GM21786 (cell line): ENCODE measurements around the gene BRD3.

Experiments
- ATAC-seq: cut with Tn5 transposase; IDR thresholded peaks from one replicate; pipeline ENCODE4 v1.9.1; 2021; ENCODE audit not compliant: unreplicated experiment

The BRD3 gene

DNA sequence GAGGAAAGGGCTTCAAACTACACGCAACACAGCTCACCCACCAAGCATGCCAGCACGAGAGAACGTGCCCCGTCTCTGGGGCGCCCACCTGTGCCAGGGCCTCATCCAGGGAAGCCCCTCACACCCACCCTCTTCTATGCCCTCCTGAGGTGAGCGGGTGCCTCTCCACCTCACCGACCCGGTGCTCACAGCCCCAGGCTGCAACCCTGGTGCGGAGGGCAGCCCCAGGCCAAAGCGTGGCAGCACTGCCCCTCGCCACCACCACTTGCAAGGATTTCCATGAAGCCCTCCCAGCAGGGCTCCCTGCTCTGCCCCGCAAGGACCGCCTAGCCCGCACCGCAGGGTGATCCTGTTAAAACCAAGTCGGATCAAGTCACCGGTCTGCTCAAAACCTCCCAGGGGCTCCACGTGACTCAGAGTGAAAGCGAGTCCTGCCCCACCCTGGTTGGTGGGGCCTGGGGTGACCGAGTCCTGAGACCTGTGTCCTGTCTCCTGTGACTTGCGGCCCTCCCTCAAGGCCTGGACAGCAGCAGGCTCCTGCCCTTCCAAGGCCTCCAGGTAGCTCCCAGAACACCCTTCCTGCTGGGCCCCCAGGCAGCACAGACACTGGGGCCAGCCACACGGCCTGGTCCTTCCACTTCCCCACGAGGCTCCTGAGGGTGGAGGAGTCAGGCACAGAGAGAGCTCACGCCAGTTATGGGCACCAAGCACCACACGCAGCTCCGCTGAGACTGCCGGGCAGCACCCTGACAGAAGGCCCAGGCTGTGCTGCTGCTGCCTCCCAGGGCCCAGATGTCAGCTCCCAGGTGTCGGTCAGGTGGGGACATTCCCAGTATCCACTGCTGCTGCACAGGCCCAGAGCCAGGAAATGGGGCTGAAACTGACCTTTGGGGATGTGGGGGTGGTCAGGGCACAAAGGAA, 12.7 kb downstream of the BRD3 start:
- ATAC-seq: no peak

DNA sequence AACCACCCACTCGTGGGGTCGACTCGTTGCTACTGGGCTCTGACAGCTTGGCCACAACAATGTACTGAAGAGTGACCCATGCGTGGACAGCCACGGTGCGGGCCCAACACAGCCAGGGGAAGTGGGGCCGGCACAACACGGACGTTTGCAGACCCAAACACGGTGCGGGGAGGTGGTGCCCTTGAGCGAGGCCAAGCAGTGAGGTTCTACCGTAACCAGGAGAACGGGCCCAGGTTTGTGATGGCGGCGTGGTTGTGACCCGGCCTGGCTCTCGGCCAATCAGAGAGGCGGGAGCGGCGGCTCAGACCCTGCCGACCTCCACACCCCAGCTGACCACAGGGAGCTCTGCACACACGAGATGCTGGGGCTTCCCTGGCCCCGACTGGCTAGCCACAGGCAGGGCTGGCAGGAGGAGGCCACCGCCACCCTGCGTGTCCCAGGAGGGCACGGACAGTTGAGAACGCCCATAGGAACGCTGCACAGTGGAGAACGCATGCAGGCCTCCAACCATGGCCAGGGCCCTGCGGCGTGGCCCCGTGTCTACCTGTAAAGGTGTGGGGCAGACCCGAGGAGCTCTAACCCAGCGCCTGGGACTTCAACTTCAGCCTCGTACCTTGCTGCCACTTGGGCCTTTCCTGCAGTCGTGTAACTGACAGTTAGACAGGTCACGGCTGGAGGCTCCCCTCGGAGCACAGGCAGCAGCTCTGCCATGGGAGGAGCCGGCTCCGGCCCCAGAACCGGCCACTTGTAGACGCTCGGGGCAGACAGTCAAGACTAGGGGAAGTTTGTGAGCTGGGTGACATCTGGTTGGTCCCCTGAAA, 13.7 kb downstream of the BRD3 start:
- no peak for ATAC-seq

DNA sequence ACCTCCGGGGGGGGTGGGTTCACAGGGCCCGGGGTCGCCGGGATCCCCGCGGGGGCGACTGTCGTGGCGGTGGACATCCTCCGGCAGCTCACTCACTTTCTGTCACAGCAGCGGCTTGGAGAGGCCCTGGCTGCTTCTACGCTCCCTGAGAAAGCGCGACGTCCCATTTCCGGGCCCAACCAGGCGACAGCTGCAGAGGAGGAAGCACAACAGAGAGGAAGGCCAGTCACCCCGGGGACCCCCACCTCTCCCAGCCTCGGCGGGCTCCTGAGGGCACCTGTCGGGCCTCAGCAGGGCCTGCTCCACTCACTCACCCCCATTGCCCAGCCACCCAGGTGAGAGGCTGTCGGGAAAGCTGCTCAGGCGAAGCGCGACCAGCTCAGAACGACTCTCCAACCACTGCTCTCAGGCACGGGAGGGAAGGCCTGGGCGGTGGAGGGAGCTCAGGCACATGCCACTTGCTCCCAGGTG, 14.4 kb downstream of the BRD3 start:
- ATAC-seq: no peak

DNA sequence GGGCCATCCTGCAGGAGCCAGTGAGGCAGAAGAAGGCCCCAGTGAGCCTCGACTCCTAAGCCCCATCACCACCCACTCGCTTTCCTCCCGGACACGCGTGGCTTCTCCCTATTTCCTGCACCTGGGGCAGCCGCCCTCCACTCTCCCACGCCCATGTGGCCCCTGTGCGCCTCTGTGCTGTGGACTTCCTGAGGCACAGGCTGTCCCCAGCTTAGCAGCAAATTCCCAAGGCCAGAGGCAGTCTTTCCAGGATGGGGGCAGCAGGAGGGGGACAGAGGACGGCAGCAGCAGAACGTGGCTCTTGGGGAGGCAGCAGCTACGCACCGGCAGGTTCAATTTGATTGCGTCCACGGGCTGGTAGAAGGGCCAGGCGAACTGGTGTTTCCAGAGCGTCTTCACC, 14.9 kb downstream of the BRD3 start:
- ATAC-seq: no peak

DNA sequence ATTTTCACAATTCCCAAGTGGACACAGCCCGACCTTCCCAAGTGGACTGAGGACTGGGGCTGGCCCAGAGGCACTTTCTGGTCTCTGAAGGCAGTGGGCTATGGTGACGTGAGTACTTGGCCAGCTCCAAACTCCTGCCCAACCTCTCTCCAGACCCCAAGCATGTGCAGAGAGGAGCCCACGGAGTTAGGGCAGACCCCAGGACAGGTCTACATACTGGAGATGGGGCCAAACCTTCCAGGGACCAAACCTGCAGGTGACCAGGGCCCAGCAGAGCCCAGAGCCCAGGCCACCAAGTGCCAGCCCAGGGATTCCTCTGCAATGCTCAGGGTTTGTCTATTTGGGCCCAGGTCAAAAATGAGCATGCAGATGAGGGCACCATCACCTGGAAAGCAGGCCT, 15.3 kb downstream of the BRD3 start:
- no peak for ATAC-seq

DNA sequence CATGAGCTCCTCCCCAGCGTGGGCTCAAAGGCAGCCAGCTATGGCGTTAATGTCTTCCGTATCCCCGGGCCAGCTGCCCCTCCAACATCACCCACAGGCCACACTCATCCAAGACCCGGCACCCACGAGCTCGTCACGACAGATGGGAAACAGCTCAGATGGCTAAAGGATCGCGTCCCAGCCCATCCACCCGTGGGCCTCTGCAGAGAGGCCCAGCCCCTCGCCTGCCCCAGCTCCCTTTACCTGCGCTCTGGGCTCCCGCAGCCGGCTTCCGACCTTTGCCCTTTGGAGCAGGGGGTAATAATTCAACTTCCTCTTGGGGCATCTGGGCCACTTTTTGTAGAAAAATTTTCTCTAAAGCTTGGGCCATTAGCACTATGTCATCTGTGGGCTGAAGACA, 16.5 kb downstream of the BRD3 start:
- ATAC-seq: no peak

DNA sequence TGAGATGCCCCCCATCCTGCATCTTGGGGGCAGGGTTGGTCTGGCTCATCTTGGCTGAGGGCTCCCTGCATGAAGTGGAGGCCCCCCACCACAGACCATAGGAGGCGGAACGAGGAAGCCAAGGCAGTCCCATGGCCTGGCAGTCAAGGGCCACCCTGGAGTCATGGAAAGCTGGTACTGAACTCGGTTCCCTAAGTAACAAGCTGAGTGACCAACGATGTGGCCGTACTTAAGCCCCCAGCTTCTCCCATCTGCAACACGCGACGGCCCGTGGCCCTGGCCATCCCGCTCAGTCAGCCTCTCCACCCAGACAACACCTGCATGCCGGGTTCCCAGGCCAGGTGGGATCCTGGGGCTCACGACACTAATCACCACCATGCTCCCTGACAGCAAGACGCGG, 17.1 kb downstream of the BRD3 start:
- ATAC-seq: no peak

DNA sequence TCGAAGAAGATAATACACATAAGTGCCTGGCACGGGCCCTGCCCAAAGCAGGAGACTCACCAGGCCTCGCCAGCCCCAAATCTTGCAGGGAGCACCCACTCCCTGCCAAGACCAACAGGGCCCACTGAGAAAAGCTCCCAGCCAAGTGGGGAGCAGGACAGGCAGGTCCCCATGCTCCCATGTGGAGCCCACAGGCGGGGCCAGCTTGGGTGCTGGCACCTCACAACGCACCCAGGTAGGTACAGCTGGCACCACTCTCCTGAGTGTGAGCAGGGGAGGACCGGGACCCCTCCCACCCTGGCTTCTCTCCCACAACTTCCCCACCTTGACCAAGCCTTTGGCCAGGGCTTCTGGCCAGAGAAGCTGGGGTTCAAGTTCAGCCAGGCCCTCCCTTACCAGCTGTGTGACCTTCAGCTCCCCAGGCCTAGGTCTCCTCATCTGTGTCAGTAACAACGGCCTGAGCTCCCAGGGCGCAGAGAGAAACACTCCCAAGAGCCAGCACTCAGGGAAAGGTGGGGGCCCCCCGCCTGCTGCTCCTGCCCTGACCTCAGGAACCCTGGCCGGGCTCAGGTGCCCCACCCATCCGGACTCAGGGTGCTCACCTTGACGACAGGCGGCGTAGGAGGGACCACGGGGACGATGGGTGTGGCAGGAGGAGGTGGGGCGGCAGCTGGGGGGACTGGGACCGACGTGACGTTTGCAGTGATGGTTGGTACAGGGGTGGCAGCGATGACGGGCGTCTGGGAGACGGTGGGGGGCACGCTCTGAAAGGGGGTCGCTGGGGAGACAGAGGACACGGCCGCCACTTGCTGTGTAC, 17.8 kb downstream of the BRD3 start:
- ATAC-seq: no peak

DNA sequence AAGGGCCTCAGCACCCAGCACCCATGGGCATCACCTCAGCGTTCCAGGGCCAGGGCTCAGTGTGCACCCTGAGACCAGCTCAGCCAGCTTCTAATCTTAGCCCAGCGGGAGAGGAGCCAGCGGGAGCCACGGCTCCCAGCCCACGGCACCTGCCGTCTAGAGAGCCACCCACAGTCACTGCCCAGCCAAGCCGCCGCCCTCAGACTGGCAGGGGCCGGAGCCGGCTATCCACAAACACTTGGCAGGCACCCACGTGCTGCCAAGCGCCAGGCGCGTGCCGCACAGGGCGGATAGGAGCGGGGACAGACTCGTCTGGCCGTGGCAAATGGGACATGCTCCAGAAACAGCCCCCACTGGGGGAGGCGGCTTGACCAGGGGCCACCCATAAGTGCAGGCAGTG, 18.6 kb downstream of the BRD3 start:
- no peak for ATAC-seq

DNA sequence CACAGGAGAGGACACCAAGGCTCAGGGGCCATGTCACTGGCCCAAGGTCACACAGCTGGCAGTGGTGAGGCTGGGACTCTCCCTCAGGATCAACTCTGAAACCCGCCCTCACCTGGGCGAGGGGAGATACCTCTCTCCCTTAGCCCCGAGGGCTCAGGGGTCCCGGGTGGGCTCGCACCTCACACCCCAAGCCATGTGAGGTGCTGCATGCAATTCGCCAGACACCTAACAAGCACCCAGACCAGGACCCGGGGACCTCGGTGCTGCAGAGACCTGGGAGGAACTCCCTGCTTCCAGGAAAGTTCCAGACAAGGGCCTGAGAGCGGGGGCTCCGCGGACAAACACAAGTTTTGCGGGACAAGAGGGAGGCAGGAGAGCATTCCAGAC, 19.3 kb downstream of the BRD3 start:
- ATAC-seq: no peak

DNA sequence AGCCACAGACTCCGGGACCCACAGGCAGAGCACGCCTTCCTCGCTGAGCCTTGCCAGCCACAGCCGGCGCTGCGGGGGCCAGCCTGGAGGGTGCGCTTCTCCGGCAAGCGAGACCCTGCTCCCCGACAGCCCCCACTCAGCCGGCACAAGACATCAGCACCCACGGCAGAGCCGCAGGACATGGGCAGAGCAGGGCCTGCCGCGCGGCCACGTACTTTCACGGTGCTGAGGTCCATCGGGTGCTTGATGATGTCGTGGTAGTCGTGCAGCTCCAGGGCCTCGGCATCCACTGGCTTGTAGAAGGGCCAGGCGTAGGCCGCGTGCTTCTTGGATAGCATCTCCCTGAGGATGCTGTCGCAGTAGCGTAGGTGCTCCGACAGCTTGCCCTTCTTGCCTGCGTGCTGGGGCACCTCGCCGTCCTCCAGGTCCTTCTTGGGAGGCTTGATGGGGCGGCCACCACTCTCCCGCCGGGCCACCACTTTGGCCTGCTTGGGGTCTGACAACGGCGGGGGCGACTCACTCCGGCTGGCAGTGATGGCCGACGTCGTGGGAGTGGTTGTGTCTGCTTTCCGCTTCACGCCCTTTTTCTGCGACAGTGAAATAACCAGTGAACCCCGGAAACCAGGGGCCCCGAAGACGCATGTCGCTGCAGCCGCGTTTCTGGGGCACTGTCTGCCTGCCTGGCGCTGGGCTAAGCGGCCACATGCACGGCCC, 19.8 kb downstream of the BRD3 start:
- no peak for ATAC-seq

DNA sequence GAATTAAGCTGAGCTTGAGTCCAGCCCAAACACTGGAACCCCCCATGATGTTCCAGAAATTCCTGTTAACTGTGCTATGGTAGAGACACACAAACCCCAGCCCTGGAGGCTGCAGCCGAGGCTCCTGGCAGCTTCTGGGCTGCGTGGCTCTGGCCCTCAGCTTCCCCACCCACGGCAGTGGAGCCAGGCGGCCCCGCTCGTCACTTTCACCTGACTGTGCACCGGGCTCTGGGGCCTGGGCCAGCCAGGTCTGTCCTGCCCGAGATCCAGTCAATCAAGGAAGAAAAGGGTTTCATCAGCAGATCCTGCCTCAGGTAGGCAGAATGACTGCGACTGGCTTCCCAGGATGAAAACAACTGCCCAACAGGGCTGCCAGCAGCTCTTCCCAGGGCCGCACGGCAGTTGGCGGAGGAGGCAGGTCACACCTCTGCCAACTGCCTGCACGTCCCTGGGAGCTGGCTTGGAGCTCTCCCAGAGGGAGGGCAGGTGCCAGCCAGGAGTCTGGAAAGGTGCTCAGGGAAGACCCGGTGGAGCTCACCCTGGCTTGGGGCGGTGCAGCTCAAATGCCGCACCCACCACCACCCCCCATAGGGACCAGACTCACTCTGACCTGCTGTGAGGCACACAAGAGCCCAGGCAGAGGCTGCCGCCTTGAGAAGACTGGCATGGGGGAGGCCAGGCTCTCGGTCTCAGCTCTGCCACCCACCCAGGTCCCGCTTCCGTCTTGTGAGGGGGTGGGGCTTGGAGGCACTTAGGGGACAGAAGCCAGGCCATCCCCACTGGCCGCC, 20.7 kb downstream of the BRD3 start:
- ATAC-seq: no peak

DNA sequence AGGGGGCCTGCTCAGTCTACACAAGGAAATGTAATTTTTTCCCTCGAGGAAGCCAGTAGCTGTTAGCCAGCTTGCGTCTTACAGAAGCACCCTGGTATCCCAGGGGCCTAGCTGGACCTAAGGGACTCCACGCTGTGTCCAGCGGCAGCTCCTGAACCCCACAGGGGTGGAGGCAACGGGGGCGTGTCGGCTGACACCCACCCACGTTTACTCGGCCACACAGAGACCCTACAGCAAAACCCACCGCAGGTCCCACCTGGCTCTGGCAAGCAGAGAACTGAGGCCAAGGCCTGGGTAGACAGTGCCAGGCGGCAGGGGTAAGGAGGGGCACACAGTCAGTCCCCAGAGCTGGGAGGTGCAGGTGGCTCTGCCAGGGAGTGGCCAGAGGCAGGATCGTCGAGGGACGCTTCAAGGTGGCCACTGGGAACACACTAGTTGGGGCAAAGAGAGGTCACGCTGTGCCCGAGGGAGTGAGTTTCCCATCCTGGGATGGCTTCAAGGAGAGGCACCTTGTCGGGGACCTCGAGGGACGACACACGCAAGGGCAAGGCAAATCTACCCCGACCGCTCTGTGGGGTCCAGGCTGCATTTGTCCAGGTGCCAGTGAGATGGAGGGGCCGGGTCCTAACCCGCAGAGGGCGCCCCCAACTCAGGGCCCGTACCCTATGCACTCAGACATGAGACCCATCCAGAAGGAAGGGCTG, 21.8 kb downstream of the BRD3 start:
- no peak for ATAC-seq

DNA sequence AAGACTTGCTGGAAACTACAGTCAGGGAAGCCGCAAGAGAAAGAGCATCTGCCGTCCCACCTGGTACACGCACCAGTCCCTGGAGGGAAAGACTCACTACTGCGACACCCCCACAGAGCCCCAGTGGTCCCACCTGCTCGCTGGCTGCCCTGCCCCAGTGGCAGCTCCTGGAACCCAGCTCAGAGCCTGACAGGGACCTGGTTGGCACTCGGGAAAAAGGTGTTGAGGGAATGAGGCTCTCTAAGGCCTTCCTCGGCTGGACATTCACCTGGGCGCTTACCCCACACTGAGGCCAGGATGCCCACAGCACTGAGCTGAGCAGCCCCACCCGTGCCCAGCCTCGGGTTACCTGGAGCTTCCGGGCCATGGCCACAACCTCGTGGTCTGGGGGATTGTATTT, 22.9 kb downstream of the BRD3 start:
- ATAC-seq: no peak

DNA sequence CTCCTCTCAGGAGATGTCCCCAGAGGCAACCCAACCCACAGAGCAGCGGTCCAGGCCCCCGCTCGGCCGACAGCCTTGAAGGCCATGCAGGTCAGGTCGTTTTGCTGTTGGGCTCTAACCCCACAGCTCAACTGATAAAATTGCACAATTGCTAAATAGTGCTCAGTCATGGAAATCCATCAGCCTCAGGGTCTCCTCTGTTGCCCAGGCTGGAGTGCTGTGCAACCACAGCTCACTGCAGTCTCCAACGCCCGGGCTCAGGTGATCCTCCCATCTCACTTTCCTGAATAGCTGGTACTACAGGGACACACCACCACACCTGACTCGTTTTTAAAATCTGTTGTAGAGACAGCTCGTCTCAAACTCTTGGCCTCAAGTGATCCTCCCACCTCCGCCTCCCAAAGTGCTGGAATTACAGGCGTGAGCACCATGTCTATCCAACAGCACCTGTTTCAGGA, 24.3 kb downstream of the BRD3 start:
- no peak for ATAC-seq

DNA sequence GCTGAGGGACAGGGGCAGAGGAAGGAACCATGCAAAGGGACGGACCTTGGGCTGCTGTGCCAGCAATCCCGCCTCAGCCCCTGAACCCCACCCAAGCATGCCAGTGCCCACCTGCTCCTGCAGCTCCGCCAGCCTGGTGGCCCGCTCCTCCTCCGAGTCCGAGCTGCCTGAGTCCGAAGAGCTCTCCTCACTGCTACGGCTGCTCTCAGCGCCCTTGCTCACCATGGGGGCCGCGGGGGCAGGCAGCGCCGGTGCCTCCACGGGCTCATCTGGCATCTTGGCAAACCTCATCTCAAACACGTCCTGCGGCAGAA, 26.2 kb downstream of the BRD3 start:
- ATAC-seq: no peak

DNA sequence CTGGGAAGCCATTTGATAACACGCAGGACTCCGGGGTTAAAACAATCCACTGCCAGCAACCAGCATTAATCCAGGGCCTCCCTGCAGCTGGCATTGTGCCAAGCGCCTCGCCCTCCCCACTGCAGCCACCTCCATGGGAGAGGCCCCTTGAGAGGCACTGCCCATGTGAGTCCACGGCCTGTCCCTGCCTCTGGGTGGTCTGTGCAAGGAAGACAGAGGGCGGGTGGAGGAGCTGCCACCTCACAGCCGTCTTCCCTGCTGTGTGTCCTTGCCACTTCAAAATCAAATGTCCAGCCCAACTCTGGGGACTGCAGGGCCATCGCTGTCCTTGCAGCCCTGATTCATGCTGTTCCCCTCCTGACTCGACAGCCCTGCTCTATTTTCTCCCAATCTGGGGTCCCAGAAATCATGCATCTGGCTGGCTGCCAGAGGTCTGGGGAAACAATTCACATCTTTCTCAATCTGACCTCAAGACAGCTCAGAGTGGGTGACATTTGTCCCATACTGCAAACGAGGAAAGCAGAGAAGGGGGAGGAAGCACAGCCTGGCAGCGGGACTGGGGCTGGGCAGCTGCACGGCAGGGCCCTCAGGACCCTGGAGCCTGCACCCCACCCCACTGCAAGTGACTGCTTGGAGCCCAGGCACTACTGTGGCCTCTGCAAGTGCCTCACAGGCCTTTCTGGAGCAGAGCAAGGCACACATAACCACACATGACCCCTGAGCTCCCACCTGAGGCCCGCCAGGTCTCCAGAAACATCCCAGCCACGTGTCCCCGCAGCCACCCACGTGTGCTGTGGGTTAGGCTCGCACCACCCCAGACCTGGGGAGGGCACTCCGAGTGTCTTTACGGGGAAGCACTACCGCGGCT, 26.8 kb downstream of the BRD3 start:
- ATAC-seq: no peak

DNA sequence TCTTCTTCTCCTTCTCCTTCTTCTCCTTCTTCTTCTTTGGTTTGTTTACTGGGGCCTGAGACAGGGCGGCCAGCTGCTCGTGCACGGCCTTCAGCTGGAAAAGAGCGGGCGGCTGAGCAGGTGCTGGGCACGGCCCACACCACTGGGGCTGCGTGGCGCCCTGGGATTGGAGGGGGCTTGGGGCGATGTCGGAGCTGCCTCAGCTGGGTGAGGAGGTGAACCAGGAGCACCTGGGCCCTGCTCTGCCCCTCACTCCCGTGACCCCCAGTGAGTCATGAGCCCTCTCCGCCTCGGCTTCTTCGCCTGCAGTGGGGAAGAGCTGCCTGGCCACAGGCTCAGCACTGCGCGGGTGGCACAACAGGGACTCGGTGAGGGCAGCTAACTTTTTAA, 27.7 kb downstream of the BRD3 start:
- ATAC-seq: no peak
